Tibial artery (tissue), 4 donors: ENCODE measurements around the gene BPIFB1.

Experiments used
- DNase-seq, 2 donors: peaks; one replicate each; pipeline ENCODE4 v3.0.0-alpha.2; 2019
- H3K27ac ChIP-seq, 2 donors: fragments of 200-600 bp; sonication (generic) in 1 of 2; 1 replicate in 1 of 2; 2 replicates in 1 of 2; pipeline ENCODE4 v1.5.1; 2018 to 2019; ENCODE audit warnings: mild to moderate bottlenecking in 1 of 2
- H3K27me3 ChIP-seq, 2 donors: fragments of 200-600 bp; sonication (generic) in 1 of 2; one replicate each; pipeline versions ENCODE4 v1.5.1 to v1.6.0; 2016 to 2019
- H3K36me3 ChIP-seq, 3 donors: fragments of 200-600 bp; sonication (generic) in 2 of 3; one replicate each; pipeline ENCODE4 v1.5.1; 2016 to 2019; ENCODE audit warnings: mild to moderate bottlenecking in 2 of 3
- H3K4me1 ChIP-seq, 4 donors: fragments of 200-600 bp; sonication (generic) in 2 of 4; 1 replicate in 3 of 4; 2 replicates in 1 of 4; pipeline ENCODE4 v1.5.1; 2016 to 2019
- H3K4me3 ChIP-seq, 2 donors: fragments of 200-600 bp; sonication (generic) in 1 of 2; 1 replicate in 1 of 2; 2 replicates in 1 of 2; pipeline ENCODE4 v1.5.1; 2018 to 2019; ENCODE audit warnings: mild to moderate bottlenecking in 2 of 2
- H3K9me3 ChIP-seq, 3 donors: fragments of 200-600 bp; sonication (generic) in 1 of 3; one replicate each; pipeline ENCODE4 v1.5.1; 2016 to 2019
- intact Hi-C: fragments of 100-400 bp; cut with DNase I; formaldehyde crosslinking; loops from one replicate; pipeline ENCODE4 v1.15.0; 2023; ENCODE audit warnings: low total_unique reads
- TF ChIP-seq, protein P1 (sequence below), 2 experiments: fragments of 200-600 bp in 1 of 2; fragments of 450-650 bp in 1 of 2; IDR thresholded peaks; one replicate each; pipeline ENCODE4 v1.5.1; 2017 to 2019; ENCODE audit warnings: antibody characterized with exemption in 2 of 2, mild to moderate bottlenecking in 1 of 2, moderate library complexity in 1 of 2

The BPIFB1 gene

DNA sequence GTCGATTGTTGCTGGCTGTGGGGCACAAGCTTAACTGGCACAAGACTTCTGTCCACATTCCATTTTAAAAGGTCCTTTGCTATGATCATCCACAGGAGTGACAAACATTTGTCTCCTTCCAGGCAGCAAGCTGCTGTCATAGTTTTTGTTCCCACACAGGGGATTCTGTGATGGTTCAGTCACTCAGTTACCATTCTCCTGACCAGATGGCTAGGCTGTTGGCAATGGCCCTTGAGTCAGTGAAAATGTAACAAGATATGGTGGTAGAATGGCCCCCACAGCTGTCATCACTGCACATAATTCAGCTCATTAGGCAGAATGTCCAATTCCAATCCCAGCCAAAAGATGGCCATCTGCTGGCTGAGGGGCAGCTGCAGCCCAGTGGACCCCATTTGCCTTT is 33.6 kb upstream of the BPIFB1 start:
- Histone ChIP-seq H3K27me3 (no peaks in the 10 kb centered on the region), H3K4me3 (no peak overlapping the region), H3K9me3 (no peaks in the 10 kb centered on the region), H3K4me1 (no peaks in the 10 kb centered on the region), H3K27ac (no peak overlapping the region), H3K36me3 (no peaks in the 10 kb centered on the region)
- TF ChIP-seq, protein P1, sequence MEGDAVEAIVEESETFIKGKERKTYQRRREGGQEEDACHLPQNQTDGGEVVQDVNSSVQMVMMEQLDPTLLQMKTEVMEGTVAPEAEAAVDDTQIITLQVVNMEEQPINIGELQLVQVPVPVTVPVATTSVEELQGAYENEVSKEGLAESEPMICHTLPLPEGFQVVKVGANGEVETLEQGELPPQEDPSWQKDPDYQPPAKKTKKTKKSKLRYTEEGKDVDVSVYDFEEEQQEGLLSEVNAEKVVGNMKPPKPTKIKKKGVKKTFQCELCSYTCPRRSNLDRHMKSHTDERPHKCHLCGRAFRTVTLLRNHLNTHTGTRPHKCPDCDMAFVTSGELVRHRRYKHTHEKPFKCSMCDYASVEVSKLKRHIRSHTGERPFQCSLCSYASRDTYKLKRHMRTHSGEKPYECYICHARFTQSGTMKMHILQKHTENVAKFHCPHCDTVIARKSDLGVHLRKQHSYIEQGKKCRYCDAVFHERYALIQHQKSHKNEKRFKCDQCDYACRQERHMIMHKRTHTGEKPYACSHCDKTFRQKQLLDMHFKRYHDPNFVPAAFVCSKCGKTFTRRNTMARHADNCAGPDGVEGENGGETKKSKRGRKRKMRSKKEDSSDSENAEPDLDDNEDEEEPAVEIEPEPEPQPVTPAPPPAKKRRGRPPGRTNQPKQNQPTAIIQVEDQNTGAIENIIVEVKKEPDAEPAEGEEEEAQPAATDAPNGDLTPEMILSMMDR (IDR thresholded peaks at IDR 0.05): no peak
- DNase-seq: peak in 1 of 2 donors; percentile 21
- intact Hi-C loops: no loop called here

DNA sequence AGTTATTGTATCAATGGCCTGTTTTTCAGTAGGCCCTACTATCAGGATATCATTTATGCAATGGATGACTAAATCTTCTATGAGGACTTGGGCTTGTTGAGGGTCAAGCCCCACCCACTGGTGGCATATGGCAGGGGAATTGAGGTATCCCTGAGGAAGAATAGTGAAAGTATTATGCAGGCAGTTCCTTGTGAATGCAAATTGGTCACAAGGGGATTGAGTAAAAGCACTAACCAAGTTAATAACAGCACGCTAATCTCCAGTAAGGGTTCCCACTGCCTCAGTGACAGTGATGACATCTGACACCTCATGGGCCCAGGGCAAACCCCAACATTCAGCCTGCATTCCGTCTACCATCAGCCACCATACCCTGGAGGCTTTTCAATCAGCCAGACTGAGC is 32.3 kb upstream of the BPIFB1 start:
- Histone ChIP-seq H3K4me3 (no peak overlapping the region), H3K9me3 (peaks cover 0 to 2% (median 0%) of the 10 kb centered on the region in 3 donors), H3K36me3 (no peaks in the 10 kb centered on the region), H3K27me3 (no peaks in the 10 kb centered on the region), H3K27ac (no peak overlapping the region), H3K4me1 (no peaks in the 10 kb centered on the region)
- intact Hi-C loops: no loop called here
- TF ChIP-seq, protein P1 (IDR thresholded peaks at IDR 0.05): no peak
- DNase-seq: peak in 1 of 2 donors; percentile 1

DNA sequence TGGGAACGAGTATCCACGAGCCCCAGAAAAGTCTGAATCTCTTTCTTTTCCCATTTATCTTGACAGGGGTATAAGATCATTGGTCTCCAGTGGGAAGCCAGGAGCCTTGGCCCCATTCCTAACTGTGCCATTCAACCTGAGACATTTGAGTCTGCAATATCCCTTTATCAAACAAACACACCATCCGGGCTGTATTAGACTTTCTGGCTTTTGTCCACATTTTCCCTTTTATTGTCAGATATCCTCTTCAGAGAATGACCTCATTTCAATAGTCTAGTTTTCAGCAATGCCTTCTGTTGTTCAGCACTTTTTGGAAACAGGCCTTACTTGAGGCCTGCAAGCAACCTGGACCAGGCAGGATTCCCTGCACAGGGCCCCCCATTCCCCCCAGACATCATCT is 31.5 kb upstream of the BPIFB1 start:
- Histone ChIP-seq H3K4me3 (no peak overlapping the region), H3K4me1 (no peaks in the 10 kb centered on the region), H3K27ac (no peak overlapping the region), H3K27me3 (no peaks in the 10 kb centered on the region), H3K9me3 (peaks cover 0 to 2% (median 0%) of the 10 kb centered on the region in 3 donors), H3K36me3 (no peaks in the 10 kb centered on the region)
- no peak for DNase-seq
- intact Hi-C loops: no loop called here
- TF ChIP-seq, protein P1 (IDR thresholded peaks at IDR 0.05): no peak

DNA sequence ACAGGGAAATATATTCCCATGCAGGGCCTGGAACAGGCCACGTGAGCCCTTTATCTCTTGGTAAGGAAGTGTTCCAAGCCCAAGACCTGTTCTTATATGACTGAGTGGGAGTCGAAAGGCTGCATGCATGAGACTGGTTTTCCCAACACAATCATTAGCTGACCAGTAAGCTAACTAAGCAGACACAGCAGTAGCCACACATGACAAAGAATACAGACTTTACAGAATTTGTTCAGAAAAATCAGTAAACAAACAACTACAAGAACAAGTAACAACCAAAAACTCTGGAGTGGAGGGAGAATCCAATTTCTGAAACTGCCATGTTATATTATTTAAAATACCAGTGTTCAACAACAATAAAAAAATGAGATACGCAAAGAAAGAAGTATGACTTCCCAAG is 30.6 kb upstream of the BPIFB1 start:
- no peak overlapping the region for H3K27ac ChIP-seq
- no peak for DNase-seq
- intact Hi-C loops: no loop called here
- no peaks in the 10 kb centered on the region for H3K36me3 ChIP-seq
- H3K4me3 ChIP-seq: no peak overlapping the region
- H3K27me3 ChIP-seq: no peaks in the 10 kb centered on the region
- H3K4me1 ChIP-seq: no peaks in the 10 kb centered on the region
- H3K9me3 ChIP-seq: peaks cover 0 to 2% (median 0%) of the 10 kb centered on the region in 3 donors
- TF ChIP-seq, protein P1 (IDR thresholded peaks at IDR 0.05): no peak

DNA sequence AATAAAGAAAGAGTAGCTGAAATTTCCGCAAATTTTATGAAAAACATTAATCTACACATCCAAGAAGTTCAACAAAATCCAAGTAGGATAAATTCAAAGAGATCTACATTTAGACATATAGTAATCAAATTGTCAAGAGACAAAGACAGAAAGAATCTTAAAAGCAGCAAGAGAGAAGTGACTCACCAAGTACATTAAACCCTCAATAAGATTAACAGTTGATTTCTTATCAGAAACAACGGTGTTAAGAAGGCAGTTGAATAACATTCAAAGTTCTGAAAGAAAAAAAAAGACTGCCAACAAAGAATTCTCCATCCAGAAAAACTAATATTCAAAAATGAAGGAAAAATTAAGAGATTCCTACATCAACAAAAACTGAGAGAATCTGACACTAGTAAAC is 28.0 kb upstream of the BPIFB1 start:
- H3K27ac ChIP-seq: no peak overlapping the region
- no peaks in the 10 kb centered on the region for H3K4me1 ChIP-seq
- intact Hi-C loops: no loop called here
- no peaks in the 10 kb centered on the region for H3K27me3 ChIP-seq
- peaks cover 0 to 2% (median 0%) of the 10 kb centered on the region in 3 donors for H3K9me3 ChIP-seq
- no peak for DNase-seq
- H3K4me3 ChIP-seq: no peak overlapping the region
- TF ChIP-seq, protein P1 (IDR thresholded peaks at IDR 0.05): no peak
- H3K36me3 ChIP-seq: no peaks in the 10 kb centered on the region

DNA sequence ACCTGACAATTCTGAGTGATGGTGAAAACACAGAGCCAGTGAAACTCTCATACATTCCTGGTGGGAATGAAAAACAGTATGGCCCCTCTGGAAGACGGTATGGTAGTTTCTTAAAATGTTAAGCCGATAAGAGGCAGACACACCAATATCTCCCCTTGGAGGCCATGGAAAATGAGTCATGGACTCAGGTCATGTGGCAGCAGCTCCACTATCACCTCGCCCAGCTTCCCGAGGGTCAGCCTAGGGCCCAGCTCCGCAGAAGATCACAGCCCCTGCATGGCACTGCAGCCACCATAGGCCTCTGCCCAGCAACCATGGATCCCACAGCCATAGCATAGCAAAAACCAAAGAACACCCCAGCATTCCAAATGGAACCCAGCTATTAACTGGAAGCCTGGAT is 25.8 kb upstream of the BPIFB1 start:
- Histone ChIP-seq H3K27ac (no peak overlapping the region), H3K27me3 (no peaks in the 10 kb centered on the region), H3K9me3 (peaks cover 0 to 7% (median 7%) of the 10 kb centered on the region in 3 donors), H3K4me3 (no peak overlapping the region), H3K36me3 (no peaks in the 10 kb centered on the region), H3K4me1 (no peaks in the 10 kb centered on the region)
- intact Hi-C loops: no loop called here
- TF ChIP-seq, protein P1 (IDR thresholded peaks at IDR 0.05): no peak
- DNase-seq: peak in 1 of 2 donors; percentile 11
